T-helper 1 cell treated with Interleukin-12 subunit alpha and Interleukin-12 subunit beta and Interleukin-4 antibody, amounts not matched to agents 30 μg/mL and 1 μg/mL, for 36 hours (primary cell): Measurements from ENCODE around the gene RTEL1.

Source experiments
- H3K27ac Mint-ChIP-seq: one replicate; pipeline ENCODE4 v1.8.0; 2021; ENCODE audit warnings: mild to moderate bottlenecking, mixed read lengths
- H3K27me3 Mint-ChIP-seq: one replicate; pipeline ENCODE4 v1.8.0; 2021; ENCODE audit warnings: low read depth, mixed read lengths
- H3K36me3 Mint-ChIP-seq: one replicate; pipeline ENCODE4 v1.8.0; 2021; ENCODE audit warnings: low read depth, mixed read lengths
- H3K4me1 Mint-ChIP-seq: one replicate; pipeline ENCODE4 v1.8.0; 2021; ENCODE audit warnings: low read depth, mixed read lengths
- H3K4me3 Mint-ChIP-seq: one replicate; pipeline ENCODE4 v1.8.0; 2021; ENCODE audit warnings: mild to moderate bottlenecking, moderate library complexity, mixed read lengths
- H3K9me3 Mint-ChIP-seq: one replicate; pipeline ENCODE4 v1.8.0; 2021; ENCODE audit warnings: mixed read lengths

Gene RTEL1

GRCh38 chr20:63733117-63733516 lies 75.0 kb downstream of the RTEL1 start:
- no peaks in the 10 kb centered on the region for H3K9me3 Mint-ChIP-seq
- H3K27ac Mint-ChIP-seq, result peak overlapping the region; percentile 37
- no peak overlapping the region for H3K4me3 Mint-ChIP-seq

GRCh38 chr20:63733579-63734081 lies 75.5 kb downstream of the RTEL1 start:
- H3K9me3 Mint-ChIP-seq, result no peaks in the 10 kb centered on the region
- peaks cover 14% of the 10 kb centered on the region for H3K36me3 Mint-ChIP-seq
- peak overlapping the region; percentile 37 for H3K27ac Mint-ChIP-seq
- H3K4me3 Mint-ChIP-seq, result no peak overlapping the region
- H3K27me3 Mint-ChIP-seq, result no peaks in the 10 kb centered on the region
- peaks cover 27% of the 10 kb centered on the region for H3K4me1 Mint-ChIP-seq

More at GRCh38 chr20:63733117-63733516, 75.0 kb downstream of the RTEL1 start:
- Mint-ChIP-seq H3K27me3 (no peaks in the 10 kb centered on the region), H3K4me1 (peaks cover 31% of the 10 kb centered on the region), H3K36me3 (peaks cover 18% of the 10 kb centered on the region)

GRCh38 chr20:63734111-63734945 lies 76.2 kb downstream of the RTEL1 start:
- peak overlapping the region; percentile 19 for H3K27ac Mint-ChIP-seq
- H3K36me3 Mint-ChIP-seq, result peaks cover 12% of the 10 kb centered on the region
- H3K4me3 Mint-ChIP-seq, result no peak overlapping the region
- no peaks in the 10 kb centered on the region for H3K27me3 Mint-ChIP-seq
- peaks cover 22% of the 10 kb centered on the region for H3K4me1 Mint-ChIP-seq
- H3K9me3 Mint-ChIP-seq, result no peaks in the 10 kb centered on the region

- Mint-ChIP-seq H3K9me3 (no peaks in the 10 kb centered on the region), H3K4me3 (no peak overlapping the region), H3K4me1 (peaks cover 16% of the 10 kb centered on the region), H3K36me3 (peaks cover 9% of the 10 kb centered on the region), H3K27me3 (no peaks in the 10 kb centered on the region), H3K27ac (no peak overlapping the region)
These were observed 77.1 kb downstream of the RTEL1 start for GRCh38 chr20:63734946-63735858.

GRCh38 chr20:63735859-63736718 lies 78.0 kb downstream of the RTEL1 start, which contains the start of gene LIME1:
Gene LIME1, plus strand, starts transcription at chr20:63736664. Its CDS starts 886 bp downstream, at chr20:63737550.
- no peaks in the 10 kb centered on the region for H3K27me3 Mint-ChIP-seq

GRCh38 chr20:63736893-63737694 lies 79.0 kb downstream of the RTEL1 start:
- peaks cover 9% of the 10 kb centered on the region for H3K36me3 Mint-ChIP-seq
- H3K27me3 Mint-ChIP-seq, result no peaks in the 10 kb centered on the region
- H3K4me3 Mint-ChIP-seq, result peak overlapping the region; percentile 79
- peaks cover 15% of the 10 kb centered on the region for H3K4me1 Mint-ChIP-seq
- H3K27ac Mint-ChIP-seq, result peak overlapping the region; percentile 75
- no peaks in the 10 kb centered on the region for H3K9me3 Mint-ChIP-seq

More at GRCh38 chr20:63735859-63736718, 78.0 kb downstream of the RTEL1 start, which contains the start of gene LIME1:
- Mint-ChIP-seq H3K4me1 (peaks cover 15% of the 10 kb centered on the region), H3K27ac (peak within 1 kb of the TSS; percentile 75), H3K4me3 (peak within 1 kb of the TSS; percentile 79), H3K36me3 (peaks cover 9% of the 10 kb centered on the region), H3K9me3 (no peaks in the 10 kb centered on the region)

- Mint-ChIP-seq H3K27ac (no peak overlapping the region), H3K36me3 (peaks cover 9% of the 10 kb centered on the region), H3K4me3 (no peak overlapping the region), H3K27me3 (no peaks in the 10 kb centered on the region), H3K4me1 (peaks cover 15% of the 10 kb centered on the region), H3K9me3 (no peaks in the 10 kb centered on the region)
These were observed 79.5 kb downstream of the RTEL1 start for GRCh38 chr20:63737695-63737944.

- Mint-ChIP-seq H3K27me3 (no peaks in the 10 kb centered on the region), H3K36me3 (peaks cover 9% of the 10 kb centered on the region), H3K9me3 (no peaks in the 10 kb centered on the region), H3K27ac (no peak overlapping the region), H3K4me3 (peak overlapping the region; percentile 31), H3K4me1 (peaks cover 15% of the 10 kb centered on the region)
These were observed 80.0 kb downstream of the RTEL1 start for GRCh38 chr20:63737945-63738686.

- peak overlapping the region; percentile 31 for H3K4me3 Mint-ChIP-seq
- H3K27ac Mint-ChIP-seq, result no peak overlapping the region
- H3K27me3 Mint-ChIP-seq, result no peaks in the 10 kb centered on the region
These were observed 80.6 kb downstream of the RTEL1 start for GRCh38 chr20:63738687-63739129.

GRCh38 chr20:63739130-63740069 lies 81.3 kb downstream of the RTEL1 start, which contains the start of gene SLC2A4RG:
Gene SLC2A4RG, plus strand, starts transcription at chr20:63739776. Its CDS starts 137 bp downstream, at chr20:63739913.
- no peak within 1 kb of the TSS for H3K27ac Mint-ChIP-seq
- peak within 1 kb of the TSS; percentile 31 for H3K4me3 Mint-ChIP-seq
- no peaks in the 10 kb centered on the region for H3K36me3 Mint-ChIP-seq
- H3K9me3 Mint-ChIP-seq, result no peaks in the 10 kb centered on the region
- no peaks in the 10 kb centered on the region for H3K27me3 Mint-ChIP-seq
- peaks cover 9% of the 10 kb centered on the region for H3K4me1 Mint-ChIP-seq

More at GRCh38 chr20:63738687-63739129, 80.6 kb downstream of the RTEL1 start:
- Mint-ChIP-seq H3K9me3 (no peaks in the 10 kb centered on the region), H3K4me1 (peaks cover 13% of the 10 kb centered on the region), H3K36me3 (peaks cover 5% of the 10 kb centered on the region)

- no peaks in the 10 kb centered on the region for H3K27me3 Mint-ChIP-seq
- peaks cover 9% of the 10 kb centered on the region for H3K4me1 Mint-ChIP-seq
- H3K36me3 Mint-ChIP-seq, result no peaks in the 10 kb centered on the region
- no peaks in the 10 kb centered on the region for H3K9me3 Mint-ChIP-seq
- peak overlapping the region; percentile 21 for H3K4me3 Mint-ChIP-seq
- H3K27ac Mint-ChIP-seq, result no peak overlapping the region
These were observed 82.0 kb downstream of the RTEL1 start for GRCh38 chr20:63740070-63740626.
